ENCODE data around the gene SLC6A16. TPM values are rescaled to one million over a fixed set of nuclear protein-coding genes. Genes with fewer than 3 reads are reported as not detected.

SLC6A16 gene
- total and polyA plus RNA-seq, 2 experiments from 2014 or later, result 0.31 to 1.8 TPM

GRCh38 chr19:49271080-49271753 is 53.8 kb downstream of the SLC6A16 start:
- Mint-ChIP-seq H3K27me3 (ENCODE audit: insufficient read depth, low read depth, poor library complexity) (peaks cover 2% of the 10 kb centered on the region), H3K9me3 (peaks cover 32% of the 10 kb centered on the region), H3K27ac (no peak overlapping the region), H3K4me1 (no peaks in the 10 kb centered on the region), H3K4me3 (no peak overlapping the region), H3K36me3 (ENCODE audit: low read depth) (peaks cover 24% of the 10 kb centered on the region)
- Histone ChIP-seq H4K20me1 (replicated peaks; ENCODE audit: insufficient read depth) (no peaks in the 10 kb centered on the region), H3K36me3 (ENCODE audit: insufficient read depth) (no peaks in the 10 kb centered on the region), H3F3A (replicated peaks; ENCODE audit: low read depth) (no peaks in the 10 kb centered on the region), H3K4me2 (no peak overlapping the region), H2AFZ (no peak overlapping the region), H3K27ac (ENCODE audit: low read depth) (no peak overlapping the region), H3K79me2 (replicated peaks; ENCODE audit: insufficient read depth) (no peaks in the 10 kb centered on the region), H3K27me3 (ENCODE audit: insufficient read depth) (no peaks in the 10 kb centered on the region), H3K9me2 (ENCODE audit: insufficient read depth) (no peaks in the 10 kb centered on the region), H3K4me3 (no peak overlapping the region), H3K4me1 (ENCODE audit: insufficient read depth) (no peaks in the 10 kb centered on the region)
- no peak for ATAC-seq
- TF ChIP-seq STAT1 (IDR thresholded peaks at IDR 0.05; ENCODE audit: unreplicated experiment), result no peak
- TF ChIP-seq CREB1 (CRISPR knock-in tag; IDR thresholded peaks at IDR 0.05; ENCODE audit: low read depth), result no peak
- no peak for TF ChIP-seq NANOG (IDR thresholded peaks at IDR 0.05; ENCODE audit: borderline replicate concordance)
- TF ChIP-seq CTCF (conservative IDR thresholded peaks at IDR 0.05; ENCODE audit: low read depth in 2 of 2), result no peak
- TF ChIP-seq ZNF114 (CRISPR knock-in tag; IDR thresholded peaks at IDR 0.05), result no peak
- TF ChIP-seq JUNB (IDR thresholded peaks at IDR 0.05; ENCODE audit: unreplicated experiment), result no peak
- no peak for TF ChIP-seq ETS1 (IDR thresholded peaks at IDR 0.05)
- TF ChIP-seq POLR2AphosphoS5 (IDR thresholded peaks at IDR 0.05; ENCODE audit: low read depth), result no peak
- TF ChIP-seq EZH2phosphoT487 (IDR thresholded peaks at IDR 0.05; ENCODE audit: unreplicated experiment), result no peak
- TF ChIP-seq REST (IDR thresholded peaks at IDR 0.05; ENCODE audit: unreplicated experiment), result no peak
- TF ChIP-seq ZNF331 (CRISPR knock-in tag; IDR thresholded peaks at IDR 0.05; ENCODE audit: low read depth), result no peak
- no peak for TF ChIP-seq ZNF462 (CRISPR knock-in tag; IDR thresholded peaks at IDR 0.05)
- no peak for TF ChIP-seq EZH2 (IDR thresholded peaks at IDR 0.05; ENCODE audit: low read depth, unreplicated experiment)
- DNase-seq (ENCODE audit: low spot score), result no peak
